HUES64 (cell line): Measurements from ENCODE around the gene KIAA1671.
"Not testable (repeated sequence)": the region's sequence is repeated elsewhere in the genome, so short reads cannot be mapped to it uniquely, and the experiment has no call there.

ENCODE experiments used
- H3K27ac ChIP-seq: 2 replicates; pipeline ENCODE4 v1.7.0; 2013; ENCODE audit warnings: low read depth, low read length, inconsistent platforms
- H3K27me3 ChIP-seq: 2 replicates; pipeline ENCODE4 v1.6.1; 2013; ENCODE audit warnings: mild to moderate bottlenecking, low read length; ENCODE audit not compliant: insufficient read depth
- H3K36me3 ChIP-seq: 2 replicates; pipeline ENCODE4 v1.6.1; 2013; ENCODE audit warnings: mild to moderate bottlenecking, low read length; ENCODE audit not compliant: insufficient read depth
- H3K4me1 ChIP-seq: 2 replicates; pipeline ENCODE4 v1.6.1; 2013; ENCODE audit warnings: mild to moderate bottlenecking, low read length, moderate library complexity; ENCODE audit not compliant: insufficient read depth
- H3K4me3 ChIP-seq: 2 replicates; pipeline ENCODE4 v1.5.1; 2013; ENCODE audit warnings: mild to moderate bottlenecking, low read length, moderate library complexity
- H3K9ac ChIP-seq: 2 replicates; pipeline ENCODE4 v1.6.1; 2013; ENCODE audit warnings: mild to moderate bottlenecking, low read depth, low read length
- H3K9me3 ChIP-seq: 2 replicates; pipeline ENCODE4 v1.6.1; 2013; ENCODE audit warnings: low read depth, low read length; ENCODE audit not compliant: insufficient read depth
- WGBS: fragments of 150-250, 120-280 bp; methylation state at CpG from one replicate; pipeline ENCODE4 v1.1.7; 2013; ENCODE audit warnings: missing lambda C conversion rate; 5-methylcytosine and 5-hydroxymethylcytosine counted together

Gene KIAA1671

DNA sequence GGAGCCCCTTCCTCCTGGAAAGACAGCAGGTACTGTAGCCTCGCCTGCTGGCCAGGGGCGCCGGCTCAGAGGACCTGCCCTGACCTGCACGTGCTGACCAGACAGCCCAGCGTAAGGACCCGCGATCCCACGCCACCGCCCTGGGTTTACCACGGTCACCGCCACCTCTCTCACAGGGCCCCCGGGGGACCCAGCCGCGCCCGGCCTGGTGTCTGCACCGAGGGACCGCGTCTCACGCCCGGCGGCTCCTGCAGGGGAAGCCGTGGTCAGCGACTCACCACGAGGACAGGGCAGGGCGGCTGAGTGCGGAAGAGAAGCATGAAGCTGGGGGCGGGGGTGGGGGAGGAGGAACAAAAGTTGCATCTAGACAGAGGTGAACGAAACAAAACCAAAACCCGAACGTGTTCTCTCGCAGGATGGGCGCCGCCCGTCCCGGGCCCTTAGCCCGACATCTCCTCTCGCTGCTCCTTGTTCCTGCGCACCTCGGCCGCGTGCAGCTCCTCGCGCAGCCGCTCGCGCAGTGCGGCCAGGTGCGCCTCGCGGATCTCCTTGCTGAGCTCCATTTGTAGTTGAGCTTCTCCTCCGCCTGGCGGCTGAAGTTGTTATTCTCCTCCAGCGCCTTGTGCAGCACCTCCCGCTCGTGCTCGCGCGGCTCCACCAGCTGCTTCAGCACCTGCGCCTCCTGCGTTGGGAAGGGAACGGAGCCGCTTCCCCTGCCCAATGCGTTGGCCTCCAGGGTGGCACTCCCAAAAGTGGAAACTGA is 226.5 kb downstream of the KIAA1671 start:
- WGBS = 94% methylated on average over 45 of the region's 63 CpGs
- H3K27me3 ChIP-seq, H3K27ac ChIP-seq, H3K9ac ChIP-seq, H3K4me3 ChIP-seq, H3K4me1 ChIP-seq, H3K9me3 ChIP-seq: not testable (repeated sequence)
- peaks cover 42% of the 10 kb centered on the region for H3K36me3 ChIP-seq

DNA sequence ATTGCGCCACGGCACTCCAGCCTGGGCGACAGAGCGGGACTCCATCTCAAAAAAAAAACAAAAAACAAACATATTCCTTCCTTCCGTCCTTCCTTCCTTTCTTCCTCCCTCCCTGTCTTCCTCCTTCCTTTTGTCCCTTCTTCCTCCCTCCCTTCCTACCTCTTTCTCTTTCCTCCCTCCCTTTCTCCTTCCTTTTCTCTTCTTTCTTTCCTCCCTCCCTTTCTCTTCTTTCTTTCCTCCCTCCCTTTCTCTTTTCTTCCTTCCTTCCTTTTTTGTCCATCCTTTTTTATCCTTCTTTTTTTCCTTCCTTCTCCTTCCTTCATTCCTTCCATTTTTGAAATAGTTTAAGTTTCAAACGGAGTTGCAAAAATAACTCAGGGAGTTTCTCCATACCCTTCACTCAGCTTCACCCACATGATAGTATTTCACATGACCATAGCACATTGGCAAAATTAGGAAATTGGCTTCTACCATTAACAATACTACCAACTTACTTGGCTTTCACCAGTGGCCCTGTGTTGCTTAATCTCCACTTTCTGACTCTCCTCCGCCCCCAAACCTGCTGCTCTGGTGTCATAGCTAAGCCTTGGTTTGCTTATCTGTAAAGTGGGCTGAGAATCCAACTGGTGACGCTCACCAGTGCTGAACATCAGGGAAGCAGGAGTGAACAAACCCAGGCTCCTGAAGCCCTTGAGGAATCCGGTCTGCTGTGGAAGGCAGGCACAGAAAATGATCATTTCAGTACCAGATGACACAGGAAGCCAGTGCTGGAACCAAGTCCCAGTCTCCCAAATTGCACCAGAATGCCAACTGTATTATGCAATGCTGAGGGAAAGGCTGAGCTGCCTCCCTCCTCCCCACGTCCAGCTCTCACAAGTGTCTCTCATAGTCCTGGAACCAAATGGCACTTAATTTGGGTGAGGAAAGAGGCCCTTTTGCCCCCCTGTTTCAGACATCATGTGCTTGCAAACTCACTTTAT is 229.9 kb downstream of the KIAA1671 start:
- no peak overlapping the region for H3K4me3 ChIP-seq
- no peaks in the 10 kb centered on the region for H3K27me3 ChIP-seq
- no peak overlapping the region for H3K9ac ChIP-seq
- WGBS = 91% methylated on average over 9 of the region's 10 CpGs
- H3K4me1 ChIP-seq = no peaks in the 10 kb centered on the region
- peaks cover 42% of the 10 kb centered on the region for H3K36me3 ChIP-seq
- no peak overlapping the region for H3K27ac ChIP-seq
- H3K9me3 ChIP-seq = no peaks in the 10 kb centered on the region

DNA sequence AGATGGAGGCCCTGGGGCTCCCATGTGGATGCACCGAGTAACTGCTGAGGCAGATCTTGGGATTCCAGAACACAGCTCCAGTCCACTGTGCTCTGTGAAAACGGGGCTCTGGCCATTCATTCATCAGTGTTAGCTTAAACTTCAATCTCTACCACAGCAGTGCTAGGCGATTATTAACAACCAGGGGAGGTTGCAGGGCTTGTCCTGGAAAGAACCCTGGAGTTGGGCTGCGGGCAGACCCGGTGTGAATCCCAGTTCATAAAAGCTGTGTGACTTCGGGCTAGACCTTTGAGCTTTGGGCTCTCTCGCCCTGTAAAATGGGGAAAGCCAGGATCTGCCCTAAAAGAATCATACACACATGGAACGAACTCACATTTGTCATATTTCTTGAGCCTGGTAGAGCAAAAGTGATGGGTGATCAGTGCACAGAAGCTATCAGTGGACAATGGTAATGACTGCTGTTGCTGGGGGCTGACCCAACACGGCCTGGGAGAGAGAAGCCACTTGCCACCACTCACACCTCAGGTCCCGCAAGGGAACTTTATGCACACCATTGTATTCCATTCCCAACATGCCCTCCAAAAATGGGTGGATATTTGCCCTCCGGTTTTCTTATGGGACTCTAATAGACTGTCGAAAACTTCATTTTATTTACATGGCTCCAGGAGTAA is 231.6 kb downstream of the KIAA1671 start:
- WGBS = 93% methylated on average over 12 of the region's 12 CpGs
- H3K27ac ChIP-seq = no peak overlapping the region
- no peak overlapping the region for H3K9ac ChIP-seq
- H3K9me3 ChIP-seq = no peaks in the 10 kb centered on the region
- H3K4me1 ChIP-seq = no peaks in the 10 kb centered on the region
- H3K27me3 ChIP-seq = no peaks in the 10 kb centered on the region
- H3K36me3 ChIP-seq = peaks cover 41% of the 10 kb centered on the region
- H3K4me3 ChIP-seq = no peak overlapping the region

DNA sequence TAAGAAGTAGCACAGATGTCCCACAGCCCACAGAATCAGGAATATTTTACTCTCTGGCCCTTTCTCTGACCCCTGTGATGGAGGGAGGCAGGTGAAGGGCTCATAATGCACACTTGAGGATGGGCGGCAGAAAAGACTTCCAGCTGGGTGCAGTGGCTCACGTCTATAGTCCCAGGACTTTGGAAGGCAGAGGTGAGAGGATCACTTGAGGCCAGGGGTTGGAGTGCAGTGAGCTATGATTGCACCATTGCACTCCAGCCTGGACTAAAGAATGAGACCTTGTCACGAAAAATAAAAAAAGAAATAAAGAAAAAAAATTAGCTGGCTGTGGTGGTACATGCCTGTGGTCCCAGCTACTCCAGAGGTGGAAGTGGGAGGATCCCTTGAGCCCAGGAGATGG is 233.6 kb downstream of the KIAA1671 start:
- Histone ChIP-seq H3K27ac (no peak overlapping the region), H3K9me3 (no peaks in the 10 kb centered on the region), H3K36me3 (peaks cover 45% of the 10 kb centered on the region), H3K4me1 (no peaks in the 10 kb centered on the region), H3K27me3 (no peaks in the 10 kb centered on the region), H3K4me3 (no peak overlapping the region), H3K9ac (no peak overlapping the region)
- 95% methylated on average over 3 of the region's 3 CpGs for WGBS

DNA sequence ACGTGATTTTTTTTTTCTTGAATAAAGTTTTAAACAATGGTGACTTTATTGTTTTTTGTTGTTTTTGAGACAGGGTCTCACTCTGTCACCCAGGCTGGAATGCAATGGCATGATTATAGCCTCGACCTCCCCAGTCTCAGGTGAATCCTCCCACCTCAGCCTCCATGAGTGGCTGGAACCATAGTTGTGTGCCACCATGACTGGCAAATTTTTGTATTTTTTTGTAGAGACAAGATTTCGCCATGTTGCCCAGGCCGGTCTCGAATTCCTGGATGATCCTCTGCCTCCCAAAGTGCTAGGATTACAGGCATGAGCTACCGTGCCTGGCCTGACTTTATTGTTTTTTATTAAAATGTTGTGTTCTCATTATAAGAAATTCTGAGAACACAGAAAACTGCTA is 235.0 kb downstream of the KIAA1671 start:
- WGBS = 95% methylated on average over 6 of the region's 6 CpGs
- Histone ChIP-seq H3K27ac (no peak overlapping the region), H3K4me3 (no peak overlapping the region), H3K36me3 (peaks cover 52% of the 10 kb centered on the region), H3K27me3 (no peaks in the 10 kb centered on the region), H3K9ac (no peak overlapping the region), H3K4me1 (no peaks in the 10 kb centered on the region), H3K9me3 (no peaks in the 10 kb centered on the region)

DNA sequence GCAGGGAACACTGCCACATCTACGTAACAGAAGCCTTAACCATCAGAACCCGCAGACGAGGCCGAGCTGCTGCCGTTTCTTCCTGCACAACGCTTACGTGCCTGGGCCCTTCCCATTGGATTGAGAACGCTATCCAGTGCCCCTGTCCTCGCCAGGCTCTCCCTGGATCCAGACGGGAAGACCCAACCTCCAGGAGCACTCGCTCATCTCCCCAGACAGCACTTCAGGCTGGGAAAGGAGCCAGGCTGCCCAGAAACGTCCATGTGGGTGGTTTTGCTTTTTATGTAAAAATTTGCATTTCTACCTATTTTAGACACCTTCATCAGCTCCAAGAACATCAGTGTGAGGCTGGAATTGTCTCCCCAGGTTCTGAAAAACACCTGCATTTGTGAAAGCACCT is 239.9 kb downstream of the KIAA1671 start:
- Histone ChIP-seq H3K36me3 (peaks cover 30% of the 10 kb centered on the region; the same call in 1 of the 2 replicates), H3K9ac (no peak overlapping the region), H3K4me1 (no peaks in the 10 kb centered on the region; the same call in 1 of the 2 replicates), H3K9me3 (no peaks in the 10 kb centered on the region), H3K27me3 (no peaks in the 10 kb centered on the region), H3K27ac (no peak overlapping the region), H3K4me3 (no peak overlapping the region)
- 93% methylated on average over 11 of the region's 12 CpGs for WGBS

DNA sequence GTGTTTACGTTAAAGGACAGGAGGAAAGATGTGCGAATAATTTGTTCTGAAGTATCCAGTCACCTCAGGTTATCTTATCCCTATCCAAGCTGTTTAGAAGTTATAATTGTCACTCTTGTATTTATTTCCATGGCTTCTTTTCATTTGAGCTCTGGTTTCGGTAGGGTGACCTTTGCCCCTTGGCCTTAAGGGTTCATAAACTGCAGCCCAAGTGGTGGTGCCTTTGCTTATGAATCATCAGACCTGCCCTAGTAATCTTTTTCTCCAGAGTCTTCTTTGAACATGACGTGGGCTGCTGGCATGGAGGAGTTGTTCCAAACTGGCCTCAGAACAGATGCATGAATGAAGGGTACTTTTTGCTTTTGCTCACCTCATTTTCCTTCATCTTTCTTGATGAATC is 240.6 kb downstream of the KIAA1671 start:
- no peak overlapping the region for H3K9ac ChIP-seq
- H3K27ac ChIP-seq = no peak overlapping the region
- no peak overlapping the region for H3K4me3 ChIP-seq
- no peaks in the 10 kb centered on the region for H3K27me3 ChIP-seq
- 53% methylated on average over 4 of the region's 4 CpGs for WGBS
- no peaks in the 10 kb centered on the region for H3K9me3 ChIP-seq
- H3K4me1 ChIP-seq = no peaks in the 10 kb centered on the region; the same call in 1 of the 2 replicates
- peaks cover 27% of the 10 kb centered on the region; the same call in 1 of the 2 replicates for H3K36me3 ChIP-seq

DNA sequence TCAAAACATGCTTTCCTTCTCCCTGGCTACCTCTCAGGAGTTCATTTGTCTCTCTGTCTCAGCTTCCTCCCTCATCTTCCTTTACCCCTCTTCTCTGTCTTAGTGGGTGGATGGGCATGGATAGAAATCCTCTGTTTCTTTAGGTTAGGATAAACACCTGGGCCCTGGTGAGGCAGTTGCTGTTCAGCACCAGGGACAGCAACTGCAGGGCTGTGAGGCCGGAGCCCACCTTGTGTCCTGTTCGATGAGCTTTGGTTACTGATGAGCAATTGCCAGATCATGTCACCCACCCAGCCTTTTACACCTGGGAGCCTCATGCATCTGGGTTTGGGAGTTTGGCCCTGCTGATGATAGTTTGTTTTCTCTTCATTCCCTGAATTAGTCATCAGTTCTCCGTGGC is 241.0 kb downstream of the KIAA1671 start:
- H3K4me3 ChIP-seq = no peak overlapping the region
- peaks cover 27% of the 10 kb centered on the region; the same call in 1 of the 2 replicates for H3K36me3 ChIP-seq
- WGBS = 65% methylated on average over 3 of the region's 3 CpGs
- H3K9ac ChIP-seq = no peak overlapping the region
- no peaks in the 10 kb centered on the region for H3K27me3 ChIP-seq
- no peaks in the 10 kb centered on the region for H3K9me3 ChIP-seq
- H3K27ac ChIP-seq = no peak overlapping the region
- H3K4me1 ChIP-seq = no peaks in the 10 kb centered on the region; the same call in 1 of the 2 replicates

DNA sequence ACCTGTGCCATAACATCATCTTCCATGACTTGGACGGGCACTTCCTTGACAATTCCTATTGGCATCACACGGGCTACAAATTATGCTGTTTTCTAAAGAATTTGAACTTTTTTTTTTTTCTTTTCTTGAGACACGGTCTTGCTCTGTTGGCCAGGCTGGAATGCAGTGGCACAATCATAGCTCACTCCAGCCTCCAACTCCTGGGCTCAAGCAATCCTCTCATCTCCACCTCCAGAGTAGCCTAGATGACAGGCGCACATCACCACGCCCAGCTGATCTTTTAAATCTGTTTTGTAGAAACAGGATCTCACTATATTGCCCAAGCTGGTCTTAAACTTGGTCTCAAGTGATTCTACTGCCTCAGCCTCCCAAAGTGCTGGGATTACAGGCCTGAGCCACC is 243.8 kb downstream of the KIAA1671 start:
- WGBS = 94% methylated on average over 5 of the region's 5 CpGs

DNA sequence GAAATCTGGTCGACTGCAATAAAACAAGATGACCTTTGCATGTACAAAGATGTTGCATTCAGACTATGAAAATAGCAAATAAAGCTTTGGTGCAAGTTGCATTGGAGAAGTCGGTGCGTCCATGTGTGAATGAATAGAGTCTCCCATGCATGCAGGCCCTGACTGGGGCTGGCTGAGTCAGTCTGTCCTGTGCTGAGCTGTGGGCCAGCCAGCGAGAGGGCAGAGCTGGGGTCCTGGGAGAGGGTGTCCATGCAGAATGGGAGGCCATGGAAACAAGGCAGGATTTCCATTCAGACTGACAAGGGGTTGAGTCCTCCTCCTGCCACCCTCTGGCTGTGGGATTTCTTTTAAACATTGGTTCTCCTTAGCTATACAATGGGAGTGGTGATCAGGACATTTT is 244.8 kb downstream of the KIAA1671 start:
- no peaks in the 10 kb centered on the region; the same call in 1 of the 2 replicates for H3K4me1 ChIP-seq
- H3K27me3 ChIP-seq = no peaks in the 10 kb centered on the region
- H3K36me3 ChIP-seq = peaks cover 6% of the 10 kb centered on the region; the same call in 1 of the 2 replicates
- no peaks in the 10 kb centered on the region for H3K9me3 ChIP-seq
- no peak overlapping the region for H3K4me3 ChIP-seq
- H3K27ac ChIP-seq = no peak overlapping the region
- H3K9ac ChIP-seq = no peak overlapping the region
- 93% methylated on average over 4 of the region's 4 CpGs for WGBS

More for the DNA sequence above, 243.8 kb downstream of the KIAA1671 start:
- Histone ChIP-seq H3K9me3 (no peaks in the 10 kb centered on the region), H3K4me1 (no peaks in the 10 kb centered on the region; the same call in 1 of the 2 replicates), H3K27ac (no peak overlapping the region), H3K4me3 (no peak overlapping the region), H3K36me3 (peaks cover 15% of the 10 kb centered on the region; the same call in 1 of the 2 replicates), H3K27me3 (no peaks in the 10 kb centered on the region), H3K9ac (no peak overlapping the region)
